NB4 (cell line): ENCODE data around the gene PROX1.

Experiments used
- MYC ChIP-seq: IDR thresholded peaks from 2 replicates; pipeline ENCODE4 v1.6.1; 2011; ENCODE audit warnings: low read depth, low read length
- TF ChIP-seq, protein P1 (sequence below): IDR thresholded peaks from one replicate; pipeline ENCODE4 v1.5.1; 2012; ENCODE audit warnings: low read depth, low read length

DNA sequence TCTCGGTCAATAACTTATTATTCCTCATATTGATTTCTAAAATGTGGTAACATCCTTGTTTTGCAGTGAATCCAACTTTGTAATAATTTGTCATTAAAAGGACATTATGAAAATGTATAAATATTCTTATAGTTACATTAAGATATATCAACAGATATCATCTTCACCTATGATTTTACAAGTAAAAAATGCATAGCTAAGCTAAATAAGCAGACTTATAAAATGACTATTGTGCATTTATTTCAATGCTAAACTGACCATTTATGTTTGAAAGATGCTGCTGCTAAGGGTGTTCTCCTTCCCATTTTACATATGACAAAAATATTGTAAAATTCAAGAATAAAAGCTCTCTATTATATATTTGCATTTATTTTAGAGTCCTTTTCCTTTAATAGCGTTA lies 7.8 kb downstream of the PROX1 start:
- TF ChIP-seq MYC = no peak
- TF ChIP-seq, protein P1, sequence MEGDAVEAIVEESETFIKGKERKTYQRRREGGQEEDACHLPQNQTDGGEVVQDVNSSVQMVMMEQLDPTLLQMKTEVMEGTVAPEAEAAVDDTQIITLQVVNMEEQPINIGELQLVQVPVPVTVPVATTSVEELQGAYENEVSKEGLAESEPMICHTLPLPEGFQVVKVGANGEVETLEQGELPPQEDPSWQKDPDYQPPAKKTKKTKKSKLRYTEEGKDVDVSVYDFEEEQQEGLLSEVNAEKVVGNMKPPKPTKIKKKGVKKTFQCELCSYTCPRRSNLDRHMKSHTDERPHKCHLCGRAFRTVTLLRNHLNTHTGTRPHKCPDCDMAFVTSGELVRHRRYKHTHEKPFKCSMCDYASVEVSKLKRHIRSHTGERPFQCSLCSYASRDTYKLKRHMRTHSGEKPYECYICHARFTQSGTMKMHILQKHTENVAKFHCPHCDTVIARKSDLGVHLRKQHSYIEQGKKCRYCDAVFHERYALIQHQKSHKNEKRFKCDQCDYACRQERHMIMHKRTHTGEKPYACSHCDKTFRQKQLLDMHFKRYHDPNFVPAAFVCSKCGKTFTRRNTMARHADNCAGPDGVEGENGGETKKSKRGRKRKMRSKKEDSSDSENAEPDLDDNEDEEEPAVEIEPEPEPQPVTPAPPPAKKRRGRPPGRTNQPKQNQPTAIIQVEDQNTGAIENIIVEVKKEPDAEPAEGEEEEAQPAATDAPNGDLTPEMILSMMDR = no peak
